CD4-positive, alpha-beta memory T cell (primary cell): ENCODE results near the gene CBARP. TPM values are rescaled to one million over a fixed set of nuclear protein-coding genes. Genes with fewer than 3 reads are reported as not detected.
A peak's percentile ranks its signal among the peaks of the same experiment; 100 is the strongest.

Source experiments
- CTCF ChIA-PET: fragments of 350-600 bp; sonication (Branson Sonifier 250); formaldehyde crosslinking; loops from one replicate; lab custom pipeline; 2021; ENCODE audit warnings: inconsistent platforms; ENCODE audit not compliant: partially characterized antibody; lab: Charles Lee
- POLR2A ChIA-PET: fragments of 350-600 bp; sonication (Branson Sonifier 250); formaldehyde crosslinking; loops from one replicate; lab custom pipeline; 2021; ENCODE audit not compliant: partially characterized antibody; lab: Charles Lee
- DNase-seq, 5 donors: peaks; one replicate each; pipeline versions ENCODE4 v3.0.0 to v3.0.0-alpha.2; 2020 to 2022; ENCODE audit warnings: mixed read lengths in 1 of 5
- H3K27ac ChIP-seq: one replicate; pipeline ENCODE4 v1.7.0; 2013; ENCODE audit warnings: low read depth, low read length
- H3K27me3 ChIP-seq: 2 replicates; pipeline ENCODE4 v1.7.0; 2013; ENCODE audit warnings: mild to moderate bottlenecking, low read length, moderate library complexity; ENCODE audit not compliant: insufficient read depth
- H3K36me3 ChIP-seq: 2 replicates; pipeline ENCODE4 v1.7.0; 2013; ENCODE audit warnings: mild to moderate bottlenecking, low read length, moderate library complexity; ENCODE audit not compliant: insufficient read depth
- H3K4me1 ChIP-seq: 2 replicates; pipeline ENCODE4 v1.7.0; 2013; ENCODE audit warnings: mild to moderate bottlenecking, low read length, moderate library complexity; ENCODE audit not compliant: insufficient read depth
- H3K4me3 ChIP-seq, 2 donors: one replicate each; pipeline ENCODE4 v1.7.0; 2013; ENCODE audit warnings: low read length in 2 of 2, mild to moderate bottlenecking in 1 of 2
- H3K9me3 ChIP-seq, 2 donors: one replicate each; pipeline ENCODE4 v1.7.0; 2013; ENCODE audit warnings: low read length in 2 of 2, control low read depth in 1 of 2; ENCODE audit not compliant: control insufficient read depth in 1 of 2
- H3K27ac Mint-ChIP-seq, 7 donors: one replicate each; pipeline ENCODE4 v1.8.0; 2020 to 2021; ENCODE audit warnings: mixed read lengths in 7 of 7, mild to moderate bottlenecking in 6 of 7, inconsistent platforms in 3 of 7, moderate library complexity in 3 of 7
- H3K27me3 Mint-ChIP-seq, 2 donors: one replicate each; pipeline ENCODE4 v1.8.0; 2020 to 2021; ENCODE audit warnings: mixed read lengths in 2 of 2
- H3K36me3 Mint-ChIP-seq, 2 donors: one replicate each; pipeline ENCODE4 v1.8.0; 2020 to 2021; ENCODE audit warnings: mixed read lengths in 2 of 2, inconsistent platforms in 1 of 2, mild to moderate bottlenecking in 1 of 2
- H3K4me1 Mint-ChIP-seq, 4 donors: one replicate each; pipeline ENCODE4 v1.8.0; 2020 to 2021; ENCODE audit warnings: mixed read lengths in 4 of 4, mild to moderate bottlenecking in 1 of 4
- H3K4me3 Mint-ChIP-seq, 8 donors: one replicate each; pipeline ENCODE4 v1.8.0; 2020 to 2021; ENCODE audit warnings: mixed read lengths in 8 of 8, mild to moderate bottlenecking in 7 of 8, moderate library complexity in 6 of 8, inconsistent platforms in 3 of 8
- H3K9me3 Mint-ChIP-seq, 8 donors: one replicate each; pipeline ENCODE4 v1.8.0; 2020 to 2021; ENCODE audit warnings: mixed read lengths in 8 of 8, mild to moderate bottlenecking in 5 of 8, inconsistent platforms in 3 of 8, moderate library complexity in 1 of 8
- intact Hi-C: fragments of 100-400 bp; cut with micrococcal nuclease; formaldehyde crosslinking; loops from one replicate; pipeline ENCODE4 v1.15.1; 2023
- polyA plus RNA-seq, 2 donors: library from polyadenylated mRNA; unstranded; fragments of 300-500 nt; fragmentation: Illumina TruSeq; gene quantifications; one replicate each; pipeline ENCODE4 v1.2.3, GENCODE V29; 2021
- total RNA-seq, 2 experiments: library from RNA; stranded (reverse); gene quantifications; one replicate each; pipeline ENCODE4 v1.2.3, GENCODE V29; 2021

The CBARP gene
- total and polyA plus RNA-seq, 4 experiments from 2014 or later: not detected

DNA sequence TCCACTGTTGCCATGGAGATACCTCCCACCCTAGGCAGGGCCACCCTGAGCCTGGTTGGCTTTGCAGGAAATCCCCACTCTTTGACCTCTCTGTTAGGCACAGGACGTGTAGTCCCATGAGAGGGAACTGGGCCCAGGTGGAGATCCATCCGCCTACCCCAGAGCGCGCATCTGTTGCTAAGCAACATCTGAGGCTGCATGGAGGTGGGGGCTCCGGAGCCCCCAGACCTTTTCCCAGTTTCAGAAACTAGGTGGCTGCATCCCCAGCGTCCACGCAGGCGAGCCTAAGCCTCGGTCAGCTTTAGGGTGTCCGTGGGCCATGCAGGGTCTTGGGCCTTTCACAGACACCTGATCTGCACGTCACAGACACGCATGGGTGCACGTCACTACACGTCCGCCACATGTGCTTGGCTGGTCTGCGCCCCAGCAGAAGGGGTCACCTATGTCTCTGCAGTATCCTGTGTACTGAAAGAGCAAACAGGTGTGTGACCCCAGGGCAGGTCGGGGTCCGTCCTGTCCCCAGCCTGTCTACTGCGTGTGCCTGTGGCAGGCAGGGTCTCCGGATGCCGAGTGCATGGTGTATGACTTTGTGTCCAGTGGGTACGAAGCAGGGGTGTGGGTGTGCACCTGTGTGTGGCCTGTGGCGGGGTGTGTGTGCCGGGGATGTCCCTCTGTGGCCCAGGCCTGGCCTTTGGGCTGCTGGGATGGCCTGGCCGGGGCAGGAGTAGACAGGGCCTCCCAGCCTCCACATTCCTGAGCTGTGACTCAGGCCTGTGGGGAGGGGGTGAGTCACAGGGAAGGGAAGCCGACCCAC, 27.2 kb upstream of the CBARP start:
- no peaks in the 10 kb centered on the region for H3K9me3 ChIP-seq
- Mint-ChIP-seq H3K27me3 (peaks cover 0 to 3% of the 10 kb centered on the region in 2 donors), H3K4me3 (peak overlapping the region in 5 of 8 donors; percentile 7 to 70 (median 65)), H3K4me1 (peaks cover 20 to 61% (median 38%) of the 10 kb centered on the region in 4 donors), H3K9me3 (peaks cover 0 to 3% (median 0%) of the 10 kb centered on the region in 8 donors), H3K27ac (peak overlapping the region in 5 of 7 donors; percentile 48 to 85 (median 80)), H3K36me3 (peaks cover 0 to 7% of the 10 kb centered on the region in 2 donors)
- H3K4me1 ChIP-seq: peaks cover 59% of the 10 kb centered on the region
- intact Hi-C loops: no loop called here
- H3K27ac ChIP-seq: no peak overlapping the region
- DNase-seq: no peak
- CTCF ChIA-PET: interaction anchor here (1.6 to 10.8 kb wide), 3 partner anchors 12 to 53 kb away, joined by 3 to 364 read pairs (median 8); no protein-coding TSS in a partner anchor
- POLR2A ChIA-PET: interaction anchor here (1.2 to 12.0 kb wide), 6 partner anchors 9 to 235 kb away, joined by 3 to 650 read pairs (median 8); partner anchors contain the start of genes ATP5F1D and CBARP
- no peak overlapping the region for H3K4me3 ChIP-seq
- H3K36me3 ChIP-seq: no peaks in the 10 kb centered on the region
- no peaks in the 10 kb centered on the region for H3K27me3 ChIP-seq

DNA sequence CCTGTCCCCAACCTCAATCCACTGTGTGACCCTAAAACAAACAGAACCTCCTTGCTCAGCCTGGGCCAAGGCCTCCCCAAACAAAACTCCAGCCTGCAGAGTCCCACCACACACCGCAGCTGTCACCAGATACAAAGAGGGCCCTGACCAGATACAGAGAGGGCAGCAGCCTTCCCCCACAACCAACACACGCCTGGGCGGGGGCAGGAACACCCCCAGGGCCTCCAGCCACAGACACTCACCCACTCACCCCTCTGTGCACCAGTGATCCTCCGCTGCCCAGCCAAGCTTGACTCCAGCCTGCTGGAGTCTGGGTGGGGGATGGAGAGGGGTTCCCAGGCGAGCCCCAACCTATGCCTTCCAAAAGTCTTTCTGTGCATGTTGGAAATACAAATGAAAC, 25.4 kb upstream of the CBARP start:
- Histone ChIP-seq H3K27ac (no peak overlapping the region), H3K4me3 (no peak overlapping the region), H3K27me3 (no peaks in the 10 kb centered on the region), H3K9me3 (no peaks in the 10 kb centered on the region), H3K36me3 (no peaks in the 10 kb centered on the region), H3K4me1 (peaks cover 67% of the 10 kb centered on the region)
- DNase-seq: no peak
- ChIA-PET CTCF (interaction anchor here (0.9 to 10.8 kb wide), 3 partner anchors 10 to 68 kb away, joined by 4 to 364 read pairs (median 8); no protein-coding TSS in a partner anchor), POLR2A (interaction anchor here (1.3 to 12.0 kb wide), 5 partner anchors 10 to 21 kb away, joined by 3 to 650 read pairs (median 14); partner anchors contain the start of genes ATP5F1D, CBARP and FAM174C)
- Mint-ChIP-seq H3K36me3 (peaks cover 0 to 9% of the 10 kb centered on the region in 2 donors), H3K4me1 (peaks cover 25 to 65% (median 43%) of the 10 kb centered on the region in 4 donors), H3K9me3 (no peaks in the 10 kb centered on the region), H3K4me3 (peak overlapping the region in 4 of 8 donors; percentile 13 to 77 (median 22)), H3K27ac (peak overlapping the region; percentile 42 to 91 (median 75)), H3K27me3 (peaks cover 0 to 3% of the 10 kb centered on the region in 2 donors)
- intact Hi-C loops: no loop called here

DNA sequence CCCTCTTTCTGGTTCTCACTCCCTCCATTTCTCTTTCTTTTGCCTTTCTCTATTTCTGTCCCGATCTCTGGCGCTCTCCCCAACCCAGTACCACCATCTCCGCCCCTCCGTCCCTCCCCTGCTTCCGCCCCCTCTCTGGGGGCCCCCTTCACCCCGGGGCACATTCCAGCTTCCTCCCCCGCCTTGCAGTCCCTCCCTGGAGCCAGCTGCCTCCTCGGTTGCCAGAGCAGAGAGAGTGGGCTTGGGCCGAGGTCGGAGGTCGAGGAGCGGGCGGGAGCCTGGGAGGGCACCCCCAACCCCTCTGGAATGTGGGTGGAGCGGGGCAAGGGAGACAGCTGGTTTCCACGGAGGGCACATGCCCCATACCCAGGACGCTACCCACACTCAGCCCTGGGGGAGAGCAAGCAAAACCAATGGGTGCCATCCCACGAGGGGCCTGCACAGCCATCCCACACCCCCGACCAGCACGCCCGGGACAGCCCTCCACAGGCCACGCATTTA, 24.9 kb upstream of the CBARP start:
- Mint-ChIP-seq H3K4me1 (peaks cover 28 to 68% (median 44%) of the 10 kb centered on the region in 4 donors), H3K36me3 (peaks cover 2 to 13% of the 10 kb centered on the region in 2 donors), H3K27ac (peak overlapping the region in 5 of 7 donors; percentile 52 to 85 (median 79)), H3K4me3 (peak overlapping the region in 4 of 8 donors; percentile 38 to 77 (median 40)), H3K9me3 (no peaks in the 10 kb centered on the region), H3K27me3 (peaks cover 0 to 3% of the 10 kb centered on the region in 2 donors)
- peak overlapping the region; percentile 87 for H3K27ac ChIP-seq
- no peaks in the 10 kb centered on the region for H3K9me3 ChIP-seq
- no peaks in the 10 kb centered on the region for H3K27me3 ChIP-seq
- POLR2A ChIA-PET: interaction anchor here (1.3 to 12.0 kb wide), 4 partner anchors 9 to 20 kb away, joined by 5 to 650 read pairs (median 44); partner anchors contain the start of genes ATP5F1D, CBARP and FAM174C
- CTCF ChIA-PET: interaction anchor here (0.9 to 10.8 kb wide), 3 partner anchors 18 to 68 kb away, joined by 4 to 364 read pairs (median 4); no protein-coding TSS in a partner anchor
- no peak overlapping the region for H3K4me3 ChIP-seq
- intact Hi-C loops: no loop called here
- DNase-seq: no peak
- no peaks in the 10 kb centered on the region for H3K36me3 ChIP-seq
- H3K4me1 ChIP-seq: peaks cover 67% of the 10 kb centered on the region

DNA sequence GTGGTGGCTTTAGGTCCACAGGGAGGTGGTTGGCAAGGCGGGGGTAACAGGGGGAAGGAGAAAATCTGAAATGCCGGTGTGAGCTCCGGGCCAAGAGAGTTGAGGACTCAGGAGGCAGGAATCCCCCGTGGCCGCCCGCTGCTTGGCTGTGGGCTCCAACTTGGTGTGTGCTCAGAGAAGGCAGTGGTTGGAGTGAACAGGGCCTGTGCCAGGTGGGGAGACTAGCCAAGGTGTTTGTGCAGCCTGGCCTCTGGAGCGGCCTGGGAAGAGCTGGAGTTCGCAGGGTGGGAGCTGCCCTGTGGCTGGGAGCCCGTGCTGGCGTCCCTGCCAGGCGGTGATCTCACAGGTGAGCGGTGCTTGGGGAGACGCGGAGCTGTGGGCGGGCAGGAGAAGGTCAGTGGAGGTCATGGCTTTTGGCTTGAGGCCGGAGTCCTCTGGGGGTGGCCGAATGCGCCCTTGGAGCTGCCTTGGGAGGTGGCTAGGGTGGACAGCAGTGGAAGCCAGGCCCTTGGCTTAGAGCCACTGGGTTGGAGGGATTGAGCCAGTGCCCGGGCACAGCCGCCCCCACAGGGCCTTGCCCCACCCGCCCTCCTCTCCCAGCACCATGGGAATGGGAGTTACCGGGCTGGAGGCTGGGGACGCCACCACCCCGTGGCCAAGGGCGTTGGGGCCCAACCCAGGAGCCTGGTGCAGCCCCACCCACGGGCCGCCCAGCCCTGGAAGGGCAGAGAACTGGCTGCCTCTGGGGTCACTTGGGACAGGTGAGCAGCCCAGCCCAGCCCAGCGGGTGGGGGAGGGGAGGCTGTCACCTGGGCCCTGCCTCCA, 24.2 kb upstream of the CBARP start:
- Mint-ChIP-seq H3K9me3 (no peaks in the 10 kb centered on the region), H3K36me3 (peaks cover 7 to 17% of the 10 kb centered on the region in 2 donors), H3K27me3 (peaks cover 0 to 3% of the 10 kb centered on the region in 2 donors), H3K4me3 (peak overlapping the region; percentile 85 to 93 (median 91)), H3K27ac (peak overlapping the region; percentile 95 to 99 (median 99)), H3K4me1 (peaks cover 29 to 68% (median 43%) of the 10 kb centered on the region in 4 donors)
- peak in 3 of 5 donors; percentile 44 to 79 (median 49) for DNase-seq
- Histone ChIP-seq H3K36me3 (peaks cover under 1% of the 10 kb centered on the region), H3K9me3 (no peaks in the 10 kb centered on the region), H3K27ac (peak overlapping the region; percentile 87), H3K4me1 (peaks cover 66% of the 10 kb centered on the region), H3K27me3 (no peaks in the 10 kb centered on the region), H3K4me3 (peak overlapping the region; percentile 78)
- ChIA-PET CTCF (interaction anchor here (0.9 to 10.8 kb wide), 4 partner anchors 9 to 21 kb away, joined by 4 to 364 read pairs (median 4); partner anchors contain the start of gene ATP5F1D), POLR2A (interaction anchor here (0.6 to 12.0 kb wide), 10 partner anchors 5 to 464 kb away, joined by 3 to 650 read pairs (median 8); partner anchors contain the start of genes ATP5F1D, CBARP, CIRBP and FAM174C)
- intact Hi-C loops: no loop called here

DNA sequence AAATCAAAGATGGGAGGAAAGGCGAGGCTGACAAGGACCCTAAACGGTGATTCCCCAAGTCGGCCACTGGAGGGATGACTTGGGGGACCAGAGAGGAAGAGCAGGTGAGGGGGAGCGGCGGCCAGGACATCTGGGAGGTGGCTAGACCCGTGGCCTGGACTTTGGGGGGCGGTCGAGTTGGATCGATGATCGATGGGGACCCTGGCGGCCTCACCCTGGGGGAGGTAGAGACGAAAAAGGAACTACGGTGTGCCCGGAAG, 23.7 kb upstream of the CBARP start:
- Histone ChIP-seq H3K9me3 (no peaks in the 10 kb centered on the region), H3K36me3 (peaks cover 6% of the 10 kb centered on the region), H3K27me3 (no peaks in the 10 kb centered on the region), H3K4me1 (peaks cover 70% of the 10 kb centered on the region), H3K27ac (peak overlapping the region; percentile 87), H3K4me3 (peak overlapping the region; percentile 78)
- Mint-ChIP-seq H3K4me3 (peak overlapping the region; percentile 85 to 93 (median 91)), H3K27me3 (peaks cover 0 to 3% of the 10 kb centered on the region in 2 donors), H3K9me3 (no peaks in the 10 kb centered on the region), H3K4me1 (peaks cover 29 to 68% (median 44%) of the 10 kb centered on the region in 4 donors), H3K27ac (peak overlapping the region; percentile 95 to 99 (median 99)), H3K36me3 (peaks cover 7 to 18% of the 10 kb centered on the region in 2 donors)
- ChIA-PET CTCF (interaction anchor here (1.5 to 10.8 kb wide), 3 partner anchors 9 to 21 kb away, joined by 4 to 364 read pairs (median 5); partner anchors contain the start of gene ATP5F1D), POLR2A (interaction anchor here (1.1 to 12.0 kb wide), 8 partner anchors 5 to 464 kb away, joined by 3 to 650 read pairs (median 11); partner anchors contain the start of genes ATP5F1D, CBARP, CIRBP and FAM174C)
- DNase-seq: no peak
- intact Hi-C loops: no loop called here
